RWPE1 (cell line): ENCODE measurements around the gene ZDHHC18.

ENCODE experiments used
- CTCF ChIA-PET: fragments of 350-600 bp; sonication (Branson Sonifier 250); formaldehyde crosslinking; extraction: SDS; loops from one replicate; lab custom pipeline; 2021; lab: Yijun Ruan, JAX
- POLR2A ChIA-PET: fragments of 400-600 bp; formaldehyde crosslinking; extraction: SDS; loops from one replicate; lab custom pipeline; 2020; ENCODE audit warnings: antibody characterized with exemption; ENCODE audit not compliant: low non-redundant PET; lab: Yijun Ruan, JAX
- DNase-seq: peaks from one replicate; pipeline ENCODE4 v3.0.0; 2012; ENCODE audit warnings: low spot score
- H3K27ac ChIP-seq: fragments of 450-650 bp; 2 replicates; pipeline ENCODE4 v1.5.1; 2017
- TF ChIP-seq, protein P1 (sequence below): fragments of 450-650 bp; conservative IDR thresholded peaks from 2 replicates; pipeline ENCODE4 v1.5.1; 2017; ENCODE audit warnings: low read depth, mild to moderate bottlenecking

The ZDHHC18 gene

GRCh38 chr1:26783646-26784022 is 42.9 kb upstream of the ZDHHC18 start:
- no peak for DNase-seq
- ChIA-PET CTCF (interaction anchor here (0.8 kb wide), 1 partner anchor 37 kb away, joined by 3 read pairs; no protein-coding TSS in a partner anchor), POLR2A (interaction anchor here (1.2 kb wide), 1 partner anchor 85 kb away, joined by 4 read pairs; no protein-coding TSS in a partner anchor)
- H3K27ac ChIP-seq: peak overlapping the region; percentile 53
- TF ChIP-seq, protein P1, sequence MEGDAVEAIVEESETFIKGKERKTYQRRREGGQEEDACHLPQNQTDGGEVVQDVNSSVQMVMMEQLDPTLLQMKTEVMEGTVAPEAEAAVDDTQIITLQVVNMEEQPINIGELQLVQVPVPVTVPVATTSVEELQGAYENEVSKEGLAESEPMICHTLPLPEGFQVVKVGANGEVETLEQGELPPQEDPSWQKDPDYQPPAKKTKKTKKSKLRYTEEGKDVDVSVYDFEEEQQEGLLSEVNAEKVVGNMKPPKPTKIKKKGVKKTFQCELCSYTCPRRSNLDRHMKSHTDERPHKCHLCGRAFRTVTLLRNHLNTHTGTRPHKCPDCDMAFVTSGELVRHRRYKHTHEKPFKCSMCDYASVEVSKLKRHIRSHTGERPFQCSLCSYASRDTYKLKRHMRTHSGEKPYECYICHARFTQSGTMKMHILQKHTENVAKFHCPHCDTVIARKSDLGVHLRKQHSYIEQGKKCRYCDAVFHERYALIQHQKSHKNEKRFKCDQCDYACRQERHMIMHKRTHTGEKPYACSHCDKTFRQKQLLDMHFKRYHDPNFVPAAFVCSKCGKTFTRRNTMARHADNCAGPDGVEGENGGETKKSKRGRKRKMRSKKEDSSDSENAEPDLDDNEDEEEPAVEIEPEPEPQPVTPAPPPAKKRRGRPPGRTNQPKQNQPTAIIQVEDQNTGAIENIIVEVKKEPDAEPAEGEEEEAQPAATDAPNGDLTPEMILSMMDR: no peak

- peak; percentile 41 for DNase-seq
- H3K27ac ChIP-seq: peak overlapping the region; percentile 53
- TF ChIP-seq, protein P1: no peak
- CTCF ChIA-PET: interaction anchor here (0.8 to 1.0 kb wide), 2 partner anchors 36 to 107 kb away, joined by 3 to 8 read pairs; no protein-coding TSS in a partner anchor
- POLR2A ChIA-PET: interaction anchor here (1.2 kb wide), 1 partner anchor 86 kb away, joined by 4 read pairs; no protein-coding TSS in a partner anchor
These were observed 42.2 kb upstream of the ZDHHC18 start for GRCh38 chr1:26784023-26784871.

- POLR2A ChIA-PET: interaction anchor here (0.6 kb wide), 1 partner anchor 13 kb away, joined by 3 read pairs; no protein-coding TSS in a partner anchor
- DNase-seq: no peak
- H3K27ac ChIP-seq: peak overlapping the region; percentile 53
- TF ChIP-seq, protein P1: no peak
- CTCF ChIA-PET: interaction anchor here (0.5 to 1.0 kb wide), 2 partner anchors 108 to 1317 kb away, joined by 6 to 8 read pairs; no protein-coding TSS in a partner anchor
These were observed 41.6 kb upstream of the ZDHHC18 start for GRCh38 chr1:26784886-26785285.

DNA sequence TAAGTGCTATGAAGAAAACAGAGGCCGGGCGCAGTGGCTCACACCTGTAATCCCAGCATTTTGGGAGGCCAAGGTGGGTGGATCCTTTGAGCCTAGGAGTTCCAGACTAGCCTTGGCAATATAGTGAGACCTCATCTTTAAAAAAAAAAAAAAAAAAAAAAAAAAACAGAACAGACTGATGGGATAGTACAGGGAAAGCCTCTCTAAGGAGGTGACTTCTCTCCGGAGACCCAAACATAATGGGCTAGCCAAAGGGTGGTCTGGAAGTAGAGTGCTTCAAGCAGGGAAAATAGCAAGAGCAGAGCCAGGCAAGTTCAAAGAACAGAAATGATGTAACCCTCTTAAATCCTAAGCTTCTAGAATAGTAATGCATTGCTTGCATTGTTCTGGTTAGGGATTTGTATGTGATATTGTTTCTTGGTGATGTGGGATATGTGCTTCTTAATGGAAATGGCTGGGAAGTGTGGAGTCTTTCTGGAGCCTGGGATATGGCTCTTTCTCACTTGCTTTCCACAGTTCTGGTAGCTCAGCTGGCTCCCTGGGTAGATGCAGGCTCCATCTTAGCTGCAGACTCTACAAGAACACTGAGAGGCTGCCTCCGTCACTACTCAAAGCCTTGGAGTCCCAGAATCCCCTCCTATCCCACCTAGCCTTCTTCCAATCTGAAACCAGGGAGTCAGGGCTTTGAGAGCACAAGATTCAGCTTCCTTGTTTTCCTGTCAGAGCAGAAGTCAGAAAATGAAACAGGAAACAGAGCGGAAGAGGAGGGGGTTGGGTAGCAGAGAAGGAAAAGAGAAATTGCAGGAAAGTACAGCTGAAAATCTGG is 40.7 kb upstream of the ZDHHC18 start:
- POLR2A ChIA-PET: interaction anchor here (0.6 to 0.7 kb wide), 3 partner anchors 14 to 133 kb away, joined by 3 read pairs; no protein-coding TSS in a partner anchor
- peak overlapping the region; percentile 98 for H3K27ac ChIP-seq
- TF ChIP-seq, protein P1: no peak
- DNase-seq: no peak
- CTCF ChIA-PET: interaction anchor here (0.5 to 1.2 kb wide), 6 partner anchors 15 to 255 kb away, joined by 3 to 8 read pairs (median 4); no protein-coding TSS in a partner anchor

- peak overlapping the region; percentile 98 for H3K27ac ChIP-seq
- TF ChIP-seq, protein P1: no peak
- CTCF ChIA-PET: interaction anchor here (0.5 to 1.2 kb wide), 6 partner anchors 15 to 256 kb away, joined by 3 to 6 read pairs (median 3); no protein-coding TSS in a partner anchor
- no peak for DNase-seq
- POLR2A ChIA-PET: no interaction called here
These were observed 39.8 kb upstream of the ZDHHC18 start for GRCh38 chr1:26786437-26787380.
